Renal cortex interstitium (tissue), 11 donors: ENCODE data around the gene METRN. TPM values are rescaled to one million over a fixed set of nuclear protein-coding genes. Genes with fewer than 3 reads are reported as not detected.
"Not testable (repeated sequence)": the region's sequence is repeated elsewhere in the genome, so short reads cannot be mapped to it uniquely, and the experiment has no call there.

Experiments used
- DNase-seq, 11 donors: peaks; one replicate each; pipeline ENCODE4 v3.0.0-alpha.2; 2013; ENCODE audit warnings: low read depth in 9 of 11, low spot score in 4 of 11; ENCODE audit errors: extremely low read depth in 1 of 11
- polyA plus RNA-seq, 3 donors: library from polyadenylated mRNA; unstranded; fragments of 120-200 nt; gene quantifications; one replicate each; pipeline ENCODE4 v1.2.1, GENCODE V29; 2013; ENCODE audit not compliant: insufficient read length in 3 of 3

Gene METRN
- polyA plus RNA-seq, 3 donors: 4.0 to 15.4 (median 11.3) TPM

DNA sequence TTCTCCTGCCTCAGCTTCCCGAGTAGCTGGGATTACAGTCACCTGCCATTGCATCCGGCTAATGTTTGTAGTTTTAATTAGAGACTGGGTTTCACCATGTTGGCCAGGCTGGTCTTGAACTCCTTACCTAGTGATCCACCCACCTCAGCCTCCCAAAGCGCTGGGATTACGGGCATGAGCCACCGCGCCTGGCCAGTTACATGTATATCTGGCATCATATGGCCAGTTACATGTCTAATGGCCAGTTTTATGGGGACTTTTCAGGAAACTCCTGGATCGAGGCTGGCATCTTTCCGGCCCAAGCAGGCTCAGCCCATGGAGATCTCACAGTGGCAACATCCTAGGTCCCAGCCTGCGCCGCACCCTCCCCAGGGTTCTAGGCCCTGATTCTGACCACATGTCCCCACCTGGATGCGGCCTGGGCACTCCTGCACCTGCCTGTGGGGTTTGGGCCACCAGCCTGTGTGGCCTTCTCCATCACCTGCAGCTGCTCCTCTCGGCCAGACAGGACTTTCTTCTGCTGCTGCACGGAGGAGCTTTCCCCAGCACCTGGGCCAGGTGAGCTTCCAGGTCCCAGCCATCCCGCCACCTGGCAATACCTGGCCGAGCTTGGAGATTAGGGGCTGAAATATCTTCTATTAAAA is 27.2 kb downstream of the METRN start:
- no peak for DNase-seq

DNA sequence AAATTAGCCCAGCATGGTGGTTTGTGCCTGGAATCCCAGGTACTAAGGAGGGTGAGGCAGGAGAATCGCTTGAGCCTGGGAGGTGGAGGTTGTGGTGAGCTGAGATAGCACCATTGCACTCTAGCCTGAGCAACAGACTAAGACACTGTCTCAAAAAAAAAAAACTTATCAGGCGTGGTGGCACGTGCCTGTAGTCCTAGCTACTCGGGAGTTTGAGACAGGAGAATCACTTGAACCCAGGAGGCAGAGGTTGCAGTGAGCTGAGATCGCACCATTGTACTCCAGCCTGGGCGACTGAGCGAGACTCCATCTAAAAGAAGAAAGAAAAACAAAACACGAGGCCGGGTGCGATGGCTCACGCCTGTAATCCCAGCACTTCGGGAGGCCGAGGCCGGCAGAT is 28.0 kb downstream of the METRN start:
- DNase-seq: not testable (repeated sequence)

DNA sequence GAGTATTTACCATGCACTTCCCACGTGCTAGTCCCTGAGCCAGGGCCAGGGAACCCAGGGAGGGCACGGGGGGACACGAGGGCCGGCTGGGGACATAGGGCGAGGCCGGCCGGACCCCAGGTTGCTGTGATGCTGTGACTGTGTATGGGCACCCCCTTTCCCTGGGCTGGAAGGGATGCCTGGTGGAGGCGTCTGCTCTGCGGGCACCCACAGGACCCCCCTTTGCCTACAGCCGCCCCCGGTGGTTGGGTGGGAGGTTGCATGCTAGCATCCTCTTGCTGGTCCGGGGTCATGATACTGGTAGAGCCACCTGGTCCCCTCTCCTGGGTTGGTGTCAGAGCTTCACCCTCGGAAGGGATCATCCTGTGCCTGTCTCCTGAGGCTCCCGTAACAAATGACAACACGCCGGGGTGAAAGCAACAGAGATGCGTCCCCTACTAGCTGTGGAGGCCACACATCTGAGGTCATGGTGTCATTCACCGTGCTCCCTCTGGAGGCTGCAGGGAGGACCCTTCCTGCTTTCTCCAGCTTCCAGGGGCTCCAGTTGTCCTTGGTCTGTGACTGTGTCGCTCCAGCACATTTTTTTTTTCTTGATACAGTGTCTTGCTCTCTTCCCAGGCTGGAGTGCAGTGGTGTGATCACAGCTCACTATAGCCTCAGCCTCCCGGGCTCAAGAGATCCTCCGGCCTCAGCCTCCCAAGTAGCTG is 29.0 kb downstream of the METRN start:
- no peak for DNase-seq

DNA sequence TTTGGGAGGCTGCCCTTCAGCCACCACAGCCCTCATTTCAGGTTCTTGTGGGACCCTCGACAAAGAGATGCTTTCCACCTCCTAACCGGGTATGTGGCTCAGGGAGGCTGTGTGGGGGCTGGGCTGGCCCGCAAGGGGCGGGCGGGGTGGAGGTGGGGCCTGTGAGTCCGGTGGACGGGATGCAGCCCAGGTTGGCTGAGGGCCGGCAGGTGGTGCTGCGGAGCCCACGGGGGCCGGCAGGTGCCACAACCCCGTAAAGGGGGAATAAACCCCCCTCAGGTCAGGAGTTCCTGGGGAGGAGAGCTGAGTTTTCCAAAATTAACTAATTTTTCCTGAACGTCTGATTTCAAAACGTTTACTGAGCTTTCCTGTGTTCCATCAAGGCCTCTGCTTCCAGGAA is 30.8 kb downstream of the METRN start:
- no peak for DNase-seq

DNA sequence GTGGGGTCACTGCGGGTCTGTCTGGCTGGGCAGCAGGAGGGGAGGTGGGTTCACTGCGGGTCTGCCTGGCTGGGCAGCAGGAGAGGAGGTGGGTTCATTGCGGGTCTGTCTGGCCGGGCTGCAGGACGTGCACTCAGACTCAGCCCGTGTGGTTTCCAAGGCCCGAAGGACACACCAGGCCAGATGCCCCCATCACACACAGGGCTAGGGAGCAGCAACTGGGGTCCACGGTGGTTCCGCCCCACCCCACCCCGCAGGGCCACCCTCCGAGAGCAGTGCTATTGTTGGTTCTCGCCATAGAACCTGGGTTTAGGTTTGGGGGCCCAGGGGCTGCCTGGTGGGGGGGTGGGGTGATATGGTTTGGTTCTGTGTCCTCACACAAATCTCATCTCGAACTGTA is 31.7 kb downstream of the METRN start:
- DNase-seq: no peak

DNA sequence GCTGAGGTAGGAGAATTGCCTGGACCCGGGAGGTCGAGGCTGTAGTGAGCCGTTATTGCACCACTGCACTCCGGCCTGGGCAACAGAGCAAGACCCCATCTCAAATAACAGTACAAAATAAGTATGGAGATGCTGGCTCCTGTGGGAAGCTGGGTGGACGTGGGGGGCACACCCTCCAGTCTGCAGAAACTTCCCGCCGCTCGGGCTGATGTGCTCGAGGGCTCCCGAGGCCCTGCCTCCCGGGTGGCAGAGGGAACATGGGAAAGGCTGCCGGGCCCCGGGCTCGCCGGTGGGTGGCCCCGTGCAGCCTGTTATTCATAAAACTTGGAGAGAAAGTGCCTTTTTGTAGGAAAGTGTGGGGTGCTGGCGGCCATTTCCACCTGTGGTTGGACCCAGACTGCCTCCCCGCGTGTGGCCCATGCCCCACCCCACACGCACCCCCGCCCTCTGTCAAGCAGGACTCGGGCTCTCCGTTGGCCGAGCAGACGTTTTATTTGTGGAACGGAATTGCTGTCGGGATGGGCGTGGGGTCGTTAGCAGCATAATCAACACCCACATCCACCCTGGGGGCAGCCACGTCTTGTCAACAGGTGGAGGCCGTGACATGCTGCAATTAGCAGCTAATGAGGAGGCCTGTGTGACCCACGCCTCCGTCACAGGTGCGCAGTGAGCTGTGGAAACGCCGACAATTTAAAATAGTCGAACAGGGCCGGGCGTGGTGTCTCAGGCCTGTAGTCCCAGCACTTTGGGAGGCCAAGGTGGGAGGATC is 33.2 kb downstream of the METRN start:
- DNase-seq: no peak

DNA sequence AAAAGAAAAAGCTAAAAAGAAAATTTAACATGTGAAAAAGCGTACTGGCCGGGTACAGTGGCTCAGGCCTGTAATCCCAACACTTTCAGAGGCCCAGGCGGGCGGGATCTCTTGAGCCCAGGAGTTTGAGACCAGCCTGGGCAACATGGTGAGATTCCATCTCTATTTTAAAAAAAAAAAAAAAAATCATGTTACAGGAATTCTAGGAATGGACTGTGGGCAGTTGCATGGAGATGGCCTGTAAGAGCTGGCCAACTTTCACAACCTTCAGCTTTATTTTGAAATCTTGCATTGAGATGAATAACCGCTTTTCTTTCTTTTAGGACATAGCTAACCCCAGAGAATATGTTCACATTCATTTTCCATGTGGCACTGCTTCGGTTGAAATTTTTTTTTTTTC is 34.1 kb downstream of the METRN start:
- DNase-seq: no peak

DNA sequence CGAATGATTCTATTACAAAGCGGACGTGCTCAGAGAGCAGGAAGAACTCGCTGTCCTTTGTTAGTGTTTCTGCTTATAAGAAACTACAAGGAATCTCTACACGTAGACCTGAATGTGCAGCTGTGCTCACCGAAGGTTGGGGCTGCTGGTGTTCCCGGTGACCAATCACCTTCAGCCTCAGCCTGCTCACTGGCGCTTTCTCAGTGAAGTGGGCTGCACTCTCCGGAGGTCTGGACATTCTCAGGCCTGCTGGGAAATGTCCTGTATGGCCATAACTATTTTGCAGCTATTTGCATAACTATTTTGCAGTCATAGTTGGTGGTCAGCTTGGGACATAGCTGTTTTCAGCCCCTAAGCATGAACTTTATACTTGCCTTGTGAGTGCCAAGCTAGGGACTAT is 35.6 kb downstream of the METRN start:
- no peak for DNase-seq

DNA sequence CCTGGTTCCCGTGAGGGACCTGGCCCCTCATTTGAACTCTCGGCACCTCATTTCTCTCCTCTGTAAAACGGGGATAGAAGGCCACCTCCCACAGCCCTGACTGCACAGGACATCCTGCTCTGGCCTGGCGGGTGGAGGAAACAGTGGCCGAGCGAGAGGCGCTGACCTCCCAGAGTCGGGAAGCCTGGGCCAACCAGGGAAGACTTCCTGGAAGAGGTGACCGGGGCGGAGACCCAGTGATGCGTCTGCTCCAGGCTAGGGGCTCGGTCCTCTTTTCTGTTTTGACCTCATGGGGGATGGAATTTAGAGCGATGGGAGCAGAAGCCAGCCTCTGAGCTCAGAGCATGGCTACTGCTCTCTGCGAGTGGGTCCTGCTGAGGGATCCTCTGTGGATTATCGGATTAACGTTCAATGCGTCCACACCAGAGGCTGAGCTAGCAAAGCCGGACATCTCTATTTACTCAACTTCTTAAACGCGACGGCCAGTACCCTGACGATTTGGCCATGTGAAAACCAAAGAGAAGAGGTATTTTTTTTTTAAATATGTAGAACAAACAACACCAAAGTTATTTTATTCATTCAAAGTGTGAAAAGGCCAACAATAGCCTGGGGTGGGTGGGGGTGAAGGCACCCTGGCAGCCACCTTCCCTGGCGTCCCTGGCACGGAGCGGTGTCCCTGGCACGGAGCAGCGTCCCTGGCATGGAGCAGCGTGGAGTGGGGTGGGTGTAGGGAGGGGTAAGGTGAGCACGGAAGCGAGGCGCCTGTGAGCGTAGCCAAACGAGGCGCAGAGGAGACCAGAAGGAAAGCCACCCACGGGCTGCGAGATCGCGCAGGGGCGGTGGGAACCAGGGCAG is 36.5 kb downstream of the METRN start:
- no peak for DNase-seq

DNA sequence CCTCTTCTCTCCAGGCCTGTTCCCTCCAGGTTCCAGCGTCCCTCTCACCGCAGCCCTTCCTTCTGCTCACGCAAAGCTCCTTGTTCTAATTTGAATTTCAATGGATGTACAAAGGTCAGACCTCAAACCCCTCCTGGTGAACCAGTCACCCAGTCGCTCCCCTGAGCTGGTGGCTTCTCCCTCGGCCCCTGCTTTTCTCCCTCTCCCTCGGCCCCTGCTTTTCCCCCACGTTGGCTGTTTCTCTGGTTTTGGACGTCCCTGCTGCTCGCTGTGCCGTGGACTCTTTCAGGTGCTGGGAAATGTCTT is 37.0 kb downstream of the METRN start:
- no peak for DNase-seq

DNA sequence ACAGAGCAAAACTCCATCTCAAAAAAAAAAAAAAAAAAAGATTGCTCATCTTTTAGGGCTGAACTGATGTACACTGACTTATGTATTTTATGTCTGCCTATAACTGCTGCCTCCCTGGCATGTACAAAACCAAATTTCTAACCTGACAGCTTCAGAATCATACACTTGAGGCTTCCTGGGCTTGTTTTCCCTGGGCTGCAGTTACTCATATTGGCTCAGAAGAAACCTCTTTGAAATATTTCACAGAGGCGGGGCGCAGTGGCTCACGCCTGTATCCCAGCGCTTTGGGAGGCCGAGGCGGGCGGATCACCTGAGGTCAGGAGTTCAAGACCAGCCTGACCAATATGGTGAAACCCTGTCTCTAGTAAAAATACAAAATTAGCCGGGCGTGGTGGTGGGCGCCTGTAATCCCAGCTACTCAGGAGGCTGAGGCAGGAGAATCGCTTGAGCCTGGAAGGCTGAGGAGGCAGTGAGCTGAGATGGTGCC is 39.2 kb downstream of the METRN start:
- not testable (repeated sequence) for DNase-seq

DNA sequence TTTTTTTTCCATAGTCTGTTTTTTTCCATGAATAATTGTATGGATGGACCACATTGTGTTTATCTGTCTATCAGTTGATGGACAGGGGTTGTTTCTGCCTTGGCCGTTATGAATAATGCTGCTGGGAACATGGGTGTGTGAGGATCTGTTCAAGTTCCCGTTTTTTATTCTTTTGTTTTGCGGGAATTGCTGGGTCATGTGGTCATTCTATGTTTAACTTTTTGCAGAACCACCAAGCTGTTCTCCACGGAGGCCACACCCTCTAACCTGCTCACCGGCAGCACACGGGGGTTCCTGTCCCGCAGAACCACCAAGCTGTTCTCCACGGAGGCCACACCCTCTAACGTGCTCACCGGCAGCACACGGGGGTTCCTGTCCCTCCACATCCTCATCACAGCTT is 39.7 kb downstream of the METRN start:
- DNase-seq: no peak

DNA sequence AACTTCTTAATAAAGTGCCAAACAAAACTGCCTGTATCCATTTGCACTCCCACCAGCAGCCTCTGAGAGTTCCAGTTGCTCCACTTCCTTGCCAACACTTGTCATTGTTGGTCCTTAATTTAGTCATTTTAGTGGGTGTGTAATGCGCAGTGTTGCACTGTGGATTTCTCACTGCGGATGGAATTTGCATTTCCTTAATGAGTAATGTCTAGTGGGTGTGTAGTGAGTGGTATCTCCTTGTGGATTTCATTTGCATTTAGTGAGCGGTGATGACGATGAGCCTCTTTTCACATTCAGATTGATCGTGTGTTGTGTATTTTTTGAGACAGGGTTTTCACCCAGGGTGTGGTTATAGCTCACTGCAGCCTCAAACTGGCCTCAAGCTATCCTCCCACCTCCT is 41.5 kb downstream of the METRN start:
- no peak for DNase-seq

DNA sequence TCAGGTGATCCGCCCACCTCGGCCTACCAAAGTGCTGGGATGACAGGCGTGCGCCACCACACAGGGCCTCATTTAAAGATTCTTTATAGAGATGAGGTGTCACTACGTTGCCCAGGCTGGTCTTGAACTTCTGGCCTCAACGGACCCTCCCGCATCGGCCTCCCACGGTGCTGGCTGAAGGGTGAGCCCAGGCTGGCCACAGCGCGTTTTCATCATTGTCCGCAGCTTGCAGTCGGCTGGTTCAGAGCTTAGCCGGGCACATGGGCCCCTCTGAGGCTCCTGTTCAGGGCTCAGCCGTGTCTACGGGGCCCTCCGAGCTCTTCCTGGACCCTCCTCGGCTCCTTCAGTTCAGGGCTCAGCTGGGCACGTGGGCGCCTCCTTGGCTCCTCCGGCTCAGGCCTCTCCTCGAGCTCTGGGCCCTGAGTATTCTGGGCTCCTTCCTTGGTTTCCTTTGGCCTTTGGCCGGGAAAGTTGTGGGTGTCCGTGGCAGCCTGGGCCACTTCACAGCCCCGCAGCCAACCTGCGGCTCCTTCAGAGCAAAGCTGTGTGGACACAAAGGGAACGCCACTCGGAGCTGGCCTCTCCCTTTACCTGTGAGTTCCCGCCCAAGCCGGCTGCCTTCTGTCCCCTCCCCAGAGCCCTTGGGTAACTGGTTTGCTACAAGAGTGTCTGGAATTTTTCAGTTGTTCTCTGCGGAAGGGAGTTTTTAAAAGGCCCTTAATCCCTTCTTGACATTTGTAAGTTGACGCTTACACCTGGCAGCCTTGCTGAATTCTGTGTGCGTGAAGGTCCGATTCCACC is 44.4 kb downstream of the METRN start:
- no peak for DNase-seq

DNA sequence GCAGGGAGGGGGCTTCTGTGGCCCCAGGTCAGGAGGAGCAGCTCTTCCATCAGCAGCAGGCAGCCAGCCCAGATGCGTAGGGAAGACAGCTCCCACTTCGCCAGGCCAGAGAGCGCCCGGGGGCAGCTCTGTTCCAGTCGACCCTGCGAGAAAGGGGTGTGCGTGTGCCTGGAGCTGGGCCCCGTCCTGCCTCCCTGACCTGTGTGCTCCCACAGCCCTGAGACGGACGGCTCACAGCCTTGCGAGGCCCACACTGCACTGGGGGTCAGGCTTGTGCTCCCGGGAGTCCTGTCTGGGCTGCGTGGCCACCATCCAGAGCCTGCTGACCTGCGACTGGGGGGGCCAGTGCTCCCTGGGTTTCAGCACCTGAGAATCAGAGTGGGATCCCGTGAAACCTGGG is 45.1 kb downstream of the METRN start:
- no peak for DNase-seq

DNA sequence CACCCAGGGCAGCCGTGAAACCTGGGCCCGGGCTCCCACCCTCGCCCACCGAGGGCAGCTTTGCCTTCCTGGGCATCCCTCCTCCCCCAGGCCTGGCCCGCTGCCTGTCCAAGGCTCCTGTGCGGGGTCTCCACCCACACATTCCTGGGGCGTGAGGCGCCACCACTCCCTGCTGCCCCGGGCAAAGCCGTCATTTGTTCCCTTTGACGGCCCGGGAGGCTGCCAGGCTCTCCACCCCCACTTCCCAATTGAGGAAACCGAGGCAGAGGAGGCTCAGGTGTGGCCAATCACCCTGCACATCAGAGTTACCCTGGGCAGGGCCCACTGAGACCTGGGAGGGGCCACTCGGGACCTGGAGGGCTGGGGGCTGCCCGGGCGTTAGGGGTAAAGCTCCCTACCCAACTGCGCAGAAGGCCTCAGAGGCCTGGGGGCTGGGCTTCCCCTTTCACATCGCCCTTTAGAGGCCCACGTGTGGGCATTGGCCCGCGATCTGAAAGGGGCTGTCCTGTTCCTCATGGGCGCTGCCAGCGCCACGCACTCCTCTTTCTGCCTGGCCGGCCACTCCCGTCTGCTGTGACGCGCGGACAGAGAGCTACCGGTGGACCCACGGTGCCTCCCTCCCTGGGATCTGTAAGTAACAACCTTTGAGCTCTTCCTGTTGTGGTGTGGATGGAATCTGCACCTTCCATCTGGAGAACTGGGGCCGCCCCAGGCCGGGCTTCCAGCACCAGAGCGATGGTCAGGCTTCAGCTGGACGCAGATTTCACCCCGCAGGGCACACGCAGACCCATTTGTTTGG is 45.8 kb downstream of the METRN start, which contains the start of gene MSLN:
Gene MSLN, plus strand, starts transcription at position 190 of the 799 bp plus-strand sequence. CDS start 1,947 bp downstream, outside the sequence.
- DNase-seq: no peak

DNA sequence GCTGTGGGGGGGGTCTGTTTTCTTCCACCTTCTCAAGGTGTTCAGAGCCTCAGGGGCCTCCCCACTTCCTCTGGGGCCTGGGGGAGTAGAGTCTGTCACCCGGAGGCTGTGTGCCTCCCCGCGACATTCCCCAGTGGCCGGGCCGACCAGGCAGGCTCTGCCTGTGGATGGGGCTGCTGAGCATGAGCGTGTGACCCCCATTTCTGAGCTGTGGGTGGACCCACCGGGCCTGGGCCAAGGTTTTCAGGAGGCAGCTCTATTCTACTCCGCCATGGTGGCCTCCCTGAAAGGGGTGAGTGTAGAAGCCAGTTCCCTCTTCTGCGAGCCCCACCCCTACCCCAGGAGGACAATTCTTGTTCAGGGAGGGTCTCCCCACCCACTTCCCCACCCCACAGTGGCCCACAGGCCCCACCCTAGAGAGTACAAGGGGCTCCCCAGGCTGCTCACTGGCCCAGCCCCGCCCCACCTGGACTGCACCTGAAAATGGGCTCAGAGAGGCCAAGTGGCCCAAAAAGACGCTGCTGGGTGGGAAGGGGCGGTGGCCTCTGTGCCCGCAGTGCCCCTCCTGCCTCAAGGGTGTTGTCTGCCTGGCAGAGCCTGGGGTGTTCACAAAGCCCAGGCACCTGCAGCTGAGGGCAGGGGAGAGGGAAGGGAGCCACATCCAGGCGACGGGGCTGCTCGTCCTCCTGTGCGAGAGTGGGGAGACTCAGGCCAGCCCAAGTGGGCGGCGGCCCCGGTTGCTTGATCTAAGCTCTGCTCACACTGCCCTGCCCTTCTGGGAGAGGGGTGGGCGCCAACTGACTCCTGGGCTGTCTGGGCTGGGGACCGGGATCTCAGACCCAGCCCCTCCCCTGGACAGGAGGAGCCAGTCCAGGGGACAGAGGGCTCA is 47.0 kb downstream of the METRN start:
- DNase-seq: no peak
